Jurkat, Clone E6-1 (cell line): Measurements from ENCODE around the gene PARP15.
"Not testable (repeated sequence)": the region's sequence is repeated elsewhere in the genome, so short reads cannot be mapped to it uniquely, and the experiment has no call there.

ENCODE experiments used
- DNase-seq: peaks from one replicate; pipeline ENCODE4 v3.0.0-alpha.2; 2011; ENCODE audit warnings: low read depth, low spot score
- H3K4me3 ChIP-seq: 2 replicates; pipeline ENCODE4 v1.5.1; 2011; ENCODE audit warnings: mild to moderate bottlenecking, low read length, control low read depth, moderate library complexity

Gene PARP15

DNA sequence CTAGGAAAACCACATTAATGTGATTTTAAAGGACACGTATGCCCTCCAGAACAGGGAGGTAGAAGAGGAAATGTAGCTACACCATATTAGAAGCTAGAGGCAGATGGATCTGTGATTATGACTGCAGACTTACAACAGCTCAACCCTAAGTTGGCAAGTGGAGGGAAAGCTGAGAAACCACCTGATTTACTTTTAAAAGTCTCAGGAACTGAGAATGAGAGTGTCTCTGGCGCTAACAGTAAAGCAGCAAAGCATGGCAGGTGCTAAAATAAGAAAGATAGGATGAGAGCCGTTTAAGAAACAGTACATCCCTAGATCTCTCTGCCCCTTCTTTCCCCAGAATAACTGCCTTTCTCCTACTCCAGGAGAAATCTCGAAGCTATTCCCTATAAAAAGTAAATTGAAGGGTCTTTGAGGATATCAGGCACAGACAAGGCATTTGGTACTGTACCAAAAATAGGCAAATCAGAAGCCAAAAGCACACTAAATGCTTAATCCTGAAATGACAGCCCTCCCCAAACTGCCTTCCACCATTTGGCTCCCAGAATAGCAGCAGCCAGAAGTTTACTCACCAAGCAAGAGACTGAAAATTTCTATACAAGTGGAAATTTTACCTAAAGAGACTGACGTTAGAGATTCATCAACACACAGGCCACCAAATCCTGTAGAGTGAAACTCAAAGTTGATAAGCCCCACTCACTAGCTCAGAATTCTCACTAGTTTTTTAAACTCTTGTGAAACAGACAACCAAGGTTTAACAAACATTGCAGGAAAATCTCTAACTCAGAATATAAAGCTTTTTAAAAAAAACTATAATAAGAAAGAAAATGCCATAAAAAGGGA is 68.9 kb downstream of the PARP15 start:
- H3K4me3 ChIP-seq = peak overlapping the region; percentile 30
- peak; percentile 30 for DNase-seq

DNA sequence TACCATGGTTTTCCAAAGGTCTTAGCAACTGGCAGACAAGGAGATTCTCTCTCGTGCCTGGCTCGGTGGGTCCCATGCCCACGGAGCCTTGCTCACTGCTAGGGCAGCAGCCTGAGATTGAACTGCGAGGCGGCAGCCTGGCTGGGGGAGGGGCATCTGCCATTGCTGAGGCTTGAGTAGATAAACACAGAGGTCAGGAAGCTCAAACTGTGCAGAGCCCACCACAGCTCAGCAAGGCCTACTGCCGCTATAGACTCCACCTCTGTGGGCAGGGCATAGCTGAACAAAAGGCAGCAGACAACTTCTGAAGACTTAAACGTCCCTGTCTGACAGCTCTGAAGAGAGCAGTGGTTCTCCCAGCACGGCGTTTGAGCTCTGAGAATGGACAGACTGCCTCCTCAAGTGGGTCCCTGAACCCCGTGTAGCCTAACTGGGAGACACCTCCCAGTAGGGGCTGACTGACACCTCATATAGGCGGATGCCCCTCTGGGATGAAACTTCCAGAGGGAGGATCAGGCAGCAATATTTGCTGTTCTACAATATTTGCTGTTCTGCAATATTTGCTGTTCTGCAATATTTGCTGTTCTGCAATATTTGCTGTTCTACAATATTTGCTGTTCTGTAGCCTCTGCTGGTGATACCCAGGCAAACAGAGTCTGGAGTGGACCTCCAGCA is 73.9 kb downstream of the PARP15 start:
- peak; percentile 9 for DNase-seq
- not testable (repeated sequence) for H3K4me3 ChIP-seq

DNA sequence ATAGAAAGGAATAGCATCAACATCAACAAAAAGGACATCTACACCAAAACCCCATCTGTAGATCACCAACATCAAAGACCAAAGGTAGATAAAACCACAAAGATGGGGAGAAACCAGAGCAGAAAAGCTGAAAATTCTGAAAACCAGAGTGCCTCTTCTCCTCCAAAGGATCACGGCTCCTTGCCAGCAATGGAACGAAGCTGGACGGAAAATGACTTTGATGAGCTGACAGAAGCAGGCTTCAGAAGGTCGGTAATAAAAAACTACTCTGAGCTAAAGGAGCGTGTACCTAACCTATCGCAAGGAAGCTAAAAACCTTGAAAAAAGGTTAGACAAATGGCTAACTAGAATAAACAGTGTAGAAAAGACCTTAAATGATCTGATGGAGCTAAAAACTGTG is 74.5 kb downstream of the PARP15 start:
- H3K4me3 ChIP-seq, DNase-seq: not testable (repeated sequence)

DNA sequence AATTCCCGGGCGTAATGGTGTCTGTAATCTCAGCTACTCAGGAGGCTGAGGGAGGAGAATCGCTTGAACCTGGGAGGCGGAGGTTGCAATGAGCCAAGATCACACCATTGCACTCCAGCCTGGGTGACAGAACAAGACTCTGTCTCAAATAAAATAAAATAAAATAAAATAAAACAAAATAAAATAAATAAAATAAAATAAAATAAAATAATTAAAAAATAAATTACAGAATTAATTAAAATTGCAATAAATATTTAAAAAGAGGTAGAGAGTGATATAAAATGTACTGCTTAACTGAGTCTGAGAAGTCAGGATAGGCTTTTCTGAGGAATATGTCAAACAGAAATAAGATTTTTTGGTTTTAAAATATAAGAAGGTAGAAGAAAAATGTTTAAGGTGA is 80.9 kb downstream of the PARP15 start:
- DNase-seq, H3K4me3 ChIP-seq: not testable (repeated sequence)

DNA sequence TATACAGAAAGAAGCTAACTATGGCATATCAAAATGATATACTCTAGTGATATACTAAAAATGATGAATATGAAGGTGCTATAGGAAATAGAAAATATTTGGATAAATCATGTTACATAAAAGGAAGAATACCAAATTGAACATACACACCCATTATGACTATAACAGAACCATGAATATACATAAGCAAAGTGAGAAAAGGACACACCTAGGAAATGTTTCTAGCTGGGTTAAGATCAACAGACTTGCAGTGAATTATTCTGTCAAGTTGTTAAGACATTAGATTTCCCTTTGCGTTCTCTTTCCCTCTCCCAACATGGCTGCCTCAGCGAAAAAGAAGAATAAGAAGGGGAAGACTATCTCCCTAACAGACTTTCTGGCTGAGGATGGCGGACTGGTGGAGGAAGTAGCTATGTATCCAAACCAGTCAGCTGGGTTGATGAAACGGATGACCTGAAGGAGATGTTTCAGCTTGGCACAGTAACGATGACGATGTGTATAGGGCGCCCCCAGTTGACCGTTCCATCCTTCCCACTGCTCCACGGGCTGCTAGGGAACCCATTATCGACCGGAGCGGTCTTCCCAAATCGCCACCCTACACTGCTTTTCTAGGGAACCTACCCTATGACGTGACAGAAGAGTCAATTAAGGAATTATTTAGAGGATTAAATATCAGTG is 83.0 kb downstream of the PARP15 start:
- DNase-seq = no peak
- H3K4me3 ChIP-seq = no peak overlapping the region

DNA sequence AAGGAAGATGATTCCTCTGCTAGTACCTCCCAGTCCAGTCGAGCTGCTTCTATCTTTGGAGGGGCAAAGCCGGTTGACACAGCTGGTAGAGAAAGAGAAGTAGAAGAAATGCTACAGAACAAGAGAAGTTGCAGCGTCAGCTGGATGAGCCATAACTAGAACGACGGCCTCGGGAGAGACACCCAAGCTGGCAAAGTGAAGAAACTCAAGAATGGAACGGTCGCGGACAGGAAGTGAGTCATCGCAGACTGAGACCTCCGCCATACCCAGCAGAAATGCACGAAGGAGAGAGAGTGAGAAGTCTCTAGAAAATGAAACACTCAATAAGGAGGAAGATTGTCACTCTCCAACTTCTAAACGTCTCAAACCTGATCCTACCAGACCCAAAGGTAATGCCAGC is 84.2 kb downstream of the PARP15 start:
- no peak overlapping the region for H3K4me3 ChIP-seq
- DNase-seq = no peak

DNA sequence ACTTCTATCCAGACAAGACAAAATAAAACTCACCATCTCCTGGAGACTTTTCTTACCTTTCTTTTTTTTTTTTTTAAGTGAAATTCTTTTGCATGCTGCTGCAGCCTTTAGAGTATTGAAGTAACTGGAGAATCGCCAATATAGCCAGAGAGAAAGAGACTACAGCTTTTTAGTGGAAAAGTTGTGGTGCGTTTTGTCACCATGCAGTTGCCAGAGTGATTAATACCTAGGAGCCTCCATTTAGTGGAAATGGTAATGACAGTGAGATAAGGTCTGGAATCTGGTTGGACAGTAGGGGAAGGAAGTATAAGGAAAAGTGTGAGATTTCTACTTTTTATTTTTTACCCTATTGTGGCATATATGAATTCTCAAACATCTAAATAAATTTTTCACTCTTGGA is 85.1 kb downstream of the PARP15 start:
- DNase-seq = no peak

DNA sequence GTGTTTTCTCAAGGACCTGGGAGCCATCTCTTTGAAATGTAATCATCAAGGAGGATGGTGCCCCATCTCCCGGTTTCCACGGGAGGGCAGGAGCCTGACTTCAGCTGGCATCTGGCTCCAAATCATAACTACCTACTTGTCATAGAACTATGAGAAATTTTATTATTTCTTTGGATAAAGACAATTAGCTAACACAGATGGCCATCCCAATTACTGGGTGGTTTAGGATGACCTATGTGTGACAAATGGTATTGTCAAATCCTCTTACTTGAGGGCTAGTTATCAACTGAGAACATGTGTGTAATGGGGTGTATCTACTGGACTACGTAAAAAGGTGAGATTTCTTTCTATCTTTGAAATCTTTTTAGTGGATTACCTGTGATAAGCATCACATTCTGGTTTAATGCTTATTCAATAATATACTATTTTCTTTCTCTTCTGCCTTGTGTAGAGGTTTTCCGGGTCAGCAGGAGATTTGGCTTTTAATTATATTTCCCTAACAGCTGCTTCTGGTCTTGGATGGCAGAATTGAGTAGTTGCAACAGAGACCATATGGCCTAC is 87.9 kb downstream of the PARP15 start:
- H3K4me3 ChIP-seq = no peak overlapping the region
- DNase-seq = no peak

More for the DNA sequence above, 85.1 kb downstream of the PARP15 start:
- no peak overlapping the region for H3K4me3 ChIP-seq

DNA sequence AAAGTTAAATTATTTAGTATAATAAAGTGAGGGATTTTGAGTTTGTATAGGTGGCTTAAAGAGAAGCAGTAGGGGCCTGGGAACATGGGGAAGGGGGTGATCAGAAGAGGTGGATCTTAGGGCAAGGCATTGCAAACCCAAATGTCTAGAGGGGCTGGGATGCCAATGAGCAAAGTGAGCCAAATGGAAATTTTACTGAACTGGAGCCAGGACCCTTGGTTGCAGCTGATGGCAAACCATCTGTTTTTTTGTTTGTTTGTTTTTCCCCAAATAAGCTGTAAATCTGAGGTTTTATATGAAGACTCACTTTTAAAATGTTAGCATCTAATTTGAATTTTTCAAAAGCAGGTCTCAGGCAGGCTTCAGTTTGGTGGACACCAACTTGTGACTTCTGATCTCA is 88.4 kb downstream of the PARP15 start:
- no peak for DNase-seq
- H3K4me3 ChIP-seq = no peak overlapping the region

DNA sequence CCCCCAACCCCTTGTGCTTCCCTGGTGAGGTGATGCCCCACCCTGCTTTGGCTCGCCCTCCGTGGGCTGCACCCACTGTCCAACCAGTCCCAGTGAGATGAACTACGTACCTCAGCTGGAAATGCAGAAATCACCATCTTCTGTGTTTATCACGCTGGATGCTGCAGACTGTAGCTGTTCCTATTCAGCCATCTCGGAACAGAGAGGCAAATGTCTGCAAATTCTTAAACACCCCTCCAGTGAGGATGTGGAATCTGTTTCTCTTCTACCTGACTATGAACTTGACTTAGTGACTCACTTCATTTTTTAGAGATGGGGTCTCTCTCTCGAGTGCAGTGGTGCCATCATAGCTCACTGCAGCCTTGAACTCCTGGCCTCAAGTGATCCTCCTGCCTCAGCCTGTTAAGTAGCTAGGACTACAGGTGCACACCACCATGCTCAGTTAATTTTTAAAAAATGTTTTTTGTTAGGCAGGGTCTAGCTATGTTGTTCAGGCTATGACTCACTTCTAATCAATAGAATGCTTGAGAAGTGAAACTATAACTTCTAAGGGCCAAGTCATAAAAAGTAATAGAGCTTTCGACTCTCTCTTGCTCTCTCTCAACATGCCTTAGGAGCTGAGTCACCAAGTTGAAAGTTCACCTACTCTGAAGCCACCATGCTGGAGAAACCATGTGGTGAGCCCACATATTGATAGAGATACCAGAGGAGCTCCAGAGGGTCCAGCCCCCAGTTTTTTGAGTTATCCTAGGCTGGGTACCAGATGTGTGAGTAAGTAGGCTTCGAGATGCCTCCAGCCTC is 91.7 kb downstream of the PARP15 start:
- DNase-seq = no peak
- H3K4me3 ChIP-seq = no peak overlapping the region

DNA sequence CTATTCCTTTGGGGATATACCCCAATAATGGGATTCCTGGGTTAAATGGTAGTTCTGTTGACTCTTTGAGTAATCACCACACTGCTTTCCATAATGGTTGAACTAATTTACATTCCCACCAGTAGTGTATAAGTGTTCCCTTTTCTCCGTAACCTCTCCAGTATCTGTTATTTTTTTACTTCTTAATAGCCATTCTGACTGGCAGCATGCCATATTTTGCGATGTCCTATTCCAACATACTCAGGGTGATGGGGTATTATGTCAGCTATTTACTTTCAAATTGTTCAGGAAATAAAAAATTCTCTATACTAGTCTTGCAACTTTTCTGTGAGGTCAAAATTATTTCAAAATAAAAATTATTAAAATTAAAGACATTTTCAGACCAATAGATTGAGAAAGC is 94.1 kb downstream of the PARP15 start:
- no peak overlapping the region for H3K4me3 ChIP-seq
- DNase-seq = no peak

DNA sequence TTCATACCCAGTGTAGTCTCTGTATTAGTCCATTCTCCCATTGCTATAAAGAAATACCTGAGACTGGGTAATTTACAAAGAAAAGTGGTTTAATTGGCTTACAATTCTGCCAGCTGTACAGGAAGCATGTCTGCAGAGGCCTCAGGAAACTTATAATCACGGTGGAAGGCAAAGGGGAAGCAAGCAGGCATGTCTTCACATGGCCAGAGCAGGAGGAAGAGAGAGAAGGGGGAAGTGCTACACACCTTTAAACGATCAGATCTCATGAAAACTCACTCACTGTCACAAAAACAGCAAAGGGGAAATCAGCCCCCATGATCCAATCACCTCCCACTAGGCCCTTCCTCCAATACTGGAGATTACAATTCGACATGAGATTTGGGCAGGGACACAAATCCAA is 96.9 kb downstream of the PARP15 start:
- H3K4me3 ChIP-seq = no peak overlapping the region
- no peak for DNase-seq

DNA sequence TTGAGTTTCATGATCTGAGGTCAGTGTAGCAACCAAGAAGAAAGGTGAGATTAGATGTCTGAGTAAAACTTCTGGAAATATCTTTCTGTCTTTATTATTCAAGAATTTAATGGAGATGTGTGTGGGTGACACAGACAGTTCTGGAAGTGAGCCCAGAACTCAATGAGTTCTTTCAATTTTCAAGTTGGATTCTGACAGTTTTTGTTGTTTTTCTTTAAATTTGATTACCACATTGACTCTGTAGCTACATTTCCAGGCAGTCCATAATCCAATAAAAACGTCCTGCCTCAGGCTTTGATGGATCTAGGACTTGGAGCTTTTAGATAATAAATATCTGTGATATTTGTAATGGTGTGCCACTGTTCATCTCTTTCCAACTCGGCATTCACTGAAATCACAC is 99.3 kb downstream of the PARP15 start:
- no peak for DNase-seq
- no peak overlapping the region for H3K4me3 ChIP-seq

DNA sequence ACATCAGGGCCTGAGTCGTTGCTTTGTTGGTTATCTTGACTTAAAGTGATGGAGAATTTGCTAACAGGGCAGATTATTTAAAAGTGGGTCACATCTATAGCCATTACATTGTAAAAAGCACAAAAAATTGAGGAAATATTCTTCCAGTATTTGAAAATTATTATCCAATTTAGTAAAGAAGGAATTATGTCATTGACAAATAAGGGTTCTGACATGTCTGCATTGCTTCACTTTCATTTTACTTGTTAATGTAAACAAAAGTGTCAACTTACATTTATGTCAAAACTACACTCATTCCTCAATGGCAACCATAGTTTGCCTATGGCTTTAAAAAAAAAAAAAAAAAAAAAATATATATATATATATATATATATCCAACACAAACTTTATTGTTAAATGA is 99.8 kb downstream of the PARP15 start:
- no peak overlapping the region for H3K4me3 ChIP-seq
- DNase-seq = no peak

DNA sequence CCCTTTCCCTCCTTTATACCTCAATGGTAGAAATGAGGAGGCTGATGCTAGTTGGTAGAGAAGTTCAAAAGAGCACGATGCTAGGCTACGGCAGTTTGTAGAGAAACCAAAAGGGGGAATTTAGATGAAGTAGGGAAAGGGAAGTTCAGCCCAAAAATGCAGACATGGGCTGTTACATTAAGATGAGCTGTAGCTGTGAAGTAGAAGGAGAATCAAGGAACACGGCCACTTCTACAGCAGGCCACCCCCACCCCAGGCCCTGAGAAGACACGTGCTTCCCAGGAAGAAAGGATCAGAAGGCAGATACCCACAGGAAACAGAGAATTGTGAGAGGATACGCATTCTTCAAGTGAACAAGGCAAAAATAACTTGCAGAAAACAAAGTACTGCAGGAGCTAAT is 101.1 kb downstream of the PARP15 start:
- DNase-seq = no peak
- H3K4me3 ChIP-seq = no peak overlapping the region

DNA sequence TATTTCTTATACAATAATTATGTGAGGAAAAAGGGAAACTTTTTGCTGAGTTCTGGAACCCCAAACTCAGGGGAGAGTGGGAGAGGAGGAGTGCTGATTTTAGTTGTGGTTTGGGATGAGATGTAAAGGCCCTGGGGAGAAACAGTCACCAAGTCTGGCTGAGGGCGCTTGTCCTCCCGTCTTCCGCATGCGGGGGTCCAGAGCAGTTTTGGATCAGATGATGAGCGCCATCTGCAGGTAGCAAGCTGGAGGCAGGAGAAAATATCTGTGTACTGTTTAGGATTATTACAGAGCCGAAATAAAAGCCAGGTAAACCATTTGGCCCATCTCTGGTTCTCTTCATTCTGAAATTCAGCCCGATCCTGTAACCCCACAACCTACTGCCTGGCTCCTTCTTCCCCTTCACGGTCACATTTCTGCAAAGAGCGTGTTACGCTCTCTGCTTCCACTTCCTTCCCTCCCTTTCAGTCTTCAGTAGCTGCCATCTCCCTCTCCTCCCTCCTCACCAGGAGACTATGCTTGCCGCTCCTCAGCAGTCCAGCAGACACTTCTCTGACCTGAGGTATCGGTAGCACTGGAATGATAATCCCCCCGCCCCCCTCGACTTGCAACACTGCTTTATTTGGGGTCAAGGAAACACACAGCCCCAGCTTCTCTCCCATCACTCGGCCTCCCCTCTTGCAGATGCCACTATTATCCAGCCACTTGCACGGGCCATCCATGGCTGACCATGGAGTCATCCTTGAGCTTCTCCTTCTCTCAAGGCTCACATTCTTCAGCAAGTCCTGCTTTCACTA is 101.8 kb downstream of the PARP15 start:
- DNase-seq = peak; percentile 80
- H3K4me3 ChIP-seq = peak overlapping the region; percentile 75

DNA sequence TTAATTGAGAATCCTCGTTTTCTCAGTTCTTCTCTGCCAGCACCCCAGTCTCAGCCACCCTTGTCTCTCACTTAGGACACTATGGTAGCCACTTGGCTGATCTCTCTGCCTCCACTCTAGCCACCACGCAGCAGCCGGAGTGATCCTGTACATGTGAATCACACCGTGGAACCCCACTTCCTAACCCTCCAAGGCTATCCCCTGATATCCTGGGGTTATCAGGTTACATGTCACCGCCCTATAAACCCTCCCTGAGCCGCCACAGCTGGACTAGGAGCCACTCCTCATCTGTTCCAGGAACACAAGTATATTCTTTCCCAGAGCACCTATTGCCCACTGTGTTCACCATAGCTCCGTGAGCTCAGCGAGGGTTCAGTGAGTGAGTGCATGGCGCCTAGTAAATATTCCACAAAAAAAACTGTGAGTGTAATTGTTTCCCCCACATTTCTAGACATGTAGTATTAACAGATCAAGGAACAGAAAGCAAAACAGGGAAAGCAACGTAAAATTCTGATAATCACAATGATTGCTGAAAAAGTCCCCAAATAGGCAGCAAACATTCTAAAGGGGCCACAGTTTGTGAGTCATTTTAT is 102.5 kb downstream of the PARP15 start:
- H3K4me3 ChIP-seq = peak overlapping the region; percentile 75
- DNase-seq = no peak
